B cell (primary cell): ENCODE measurements around the gene ATP9B.

Experiments used
- EZH2 ChIP-seq: IDR thresholded peaks from 2 replicates; pipeline ENCODE4 v1.6.1; 2012; ENCODE audit warnings: borderline replicate concordance, low read depth, mild to moderate bottlenecking, moderate library complexity, low read length; ENCODE audit not compliant: insufficient read depth, poor library complexity, severe bottlenecking
- TF ChIP-seq, protein P1 (sequence below): fragments of 200-600 bp; IDR thresholded peaks from one replicate; pipeline ENCODE4 v1.8.0; 2022; ENCODE audit warnings: antibody characterized with exemption, mild to moderate bottlenecking

DNA sequence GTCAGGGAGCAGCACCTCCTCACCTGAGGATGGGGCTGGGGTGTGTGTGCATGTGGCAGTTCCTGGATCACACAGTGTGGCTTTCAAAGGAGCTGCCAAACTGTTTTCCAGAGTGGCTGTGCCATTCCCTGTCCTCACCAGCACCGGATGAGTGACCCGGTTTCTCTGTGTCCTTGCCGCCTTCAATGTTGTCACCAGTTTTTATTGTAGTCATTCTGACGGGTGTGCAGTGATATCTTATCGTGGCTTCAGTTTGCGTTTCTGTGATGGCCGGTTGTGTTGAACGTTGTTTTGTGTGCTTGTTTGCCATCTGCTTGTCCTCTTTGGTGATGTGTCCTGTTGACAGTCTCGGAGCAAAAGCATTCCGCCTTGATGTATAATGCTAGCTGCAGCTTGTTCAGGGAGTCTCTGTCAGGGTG lies 108.9 kb downstream of the ATP9B start:
- no peak for TF ChIP-seq EZH2
- TF ChIP-seq, protein P1, sequence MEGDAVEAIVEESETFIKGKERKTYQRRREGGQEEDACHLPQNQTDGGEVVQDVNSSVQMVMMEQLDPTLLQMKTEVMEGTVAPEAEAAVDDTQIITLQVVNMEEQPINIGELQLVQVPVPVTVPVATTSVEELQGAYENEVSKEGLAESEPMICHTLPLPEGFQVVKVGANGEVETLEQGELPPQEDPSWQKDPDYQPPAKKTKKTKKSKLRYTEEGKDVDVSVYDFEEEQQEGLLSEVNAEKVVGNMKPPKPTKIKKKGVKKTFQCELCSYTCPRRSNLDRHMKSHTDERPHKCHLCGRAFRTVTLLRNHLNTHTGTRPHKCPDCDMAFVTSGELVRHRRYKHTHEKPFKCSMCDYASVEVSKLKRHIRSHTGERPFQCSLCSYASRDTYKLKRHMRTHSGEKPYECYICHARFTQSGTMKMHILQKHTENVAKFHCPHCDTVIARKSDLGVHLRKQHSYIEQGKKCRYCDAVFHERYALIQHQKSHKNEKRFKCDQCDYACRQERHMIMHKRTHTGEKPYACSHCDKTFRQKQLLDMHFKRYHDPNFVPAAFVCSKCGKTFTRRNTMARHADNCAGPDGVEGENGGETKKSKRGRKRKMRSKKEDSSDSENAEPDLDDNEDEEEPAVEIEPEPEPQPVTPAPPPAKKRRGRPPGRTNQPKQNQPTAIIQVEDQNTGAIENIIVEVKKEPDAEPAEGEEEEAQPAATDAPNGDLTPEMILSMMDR, result no peak
